Neural cell (in vitro differentiated cells): Measurements from ENCODE around the gene ADAMTS16.

ENCODE experiments used
- EP300 ChIP-seq: fragments of 450-650 bp; conservative IDR thresholded peaks from 2 replicates; pipeline ENCODE4 v1.6.1; 2014; ENCODE audit warnings: antibody characterized with exemption, mild to moderate bottlenecking, moderate library complexity; ENCODE audit not compliant: poor library complexity, severe bottlenecking
- EZH2 ChIP-seq: fragments of 200-600, 300-800 bp; shearing (Covaris generic), sonication (generic); IDR thresholded peaks from 2 replicates; pipeline ENCODE4 v1.6.1; 2014; ENCODE audit warnings: antibody characterized with exemption, low read length, borderline replicate concordance, mild to moderate bottlenecking; ENCODE audit not compliant: insufficient read depth, poor library complexity, severe bottlenecking
- RAD21 ChIP-seq: fragments of 450-650 bp; conservative IDR thresholded peaks from 2 replicates; pipeline ENCODE4 v1.6.1; 2014; ENCODE audit warnings: antibody characterized with exemption, mild to moderate bottlenecking, moderate library complexity
- REST ChIP-seq: IDR thresholded peaks from 2 replicates; pipeline ENCODE4 v1.6.1; 2012; ENCODE audit warnings: borderline replicate concordance
- SMC3 ChIP-seq: fragments of 450-650 bp; conservative IDR thresholded peaks from 2 replicates; pipeline ENCODE4 v1.6.1; 2014; ENCODE audit warnings: antibody characterized with exemption, mild to moderate bottlenecking, moderate library complexity; ENCODE audit not compliant: poor library complexity
- TAF1 ChIP-seq: IDR thresholded peaks from 2 replicates; pipeline ENCODE4 v1.6.1; 2012; ENCODE audit warnings: low read depth
- TF ChIP-seq, protein P1 (sequence below): fragments of 450-650 bp; IDR thresholded peaks from 2 replicates; pipeline ENCODE4 v1.5.1; 2014; ENCODE audit warnings: antibody characterized with exemption, mild to moderate bottlenecking, moderate library complexity; ENCODE audit not compliant: poor library complexity, severe bottlenecking

DNA sequence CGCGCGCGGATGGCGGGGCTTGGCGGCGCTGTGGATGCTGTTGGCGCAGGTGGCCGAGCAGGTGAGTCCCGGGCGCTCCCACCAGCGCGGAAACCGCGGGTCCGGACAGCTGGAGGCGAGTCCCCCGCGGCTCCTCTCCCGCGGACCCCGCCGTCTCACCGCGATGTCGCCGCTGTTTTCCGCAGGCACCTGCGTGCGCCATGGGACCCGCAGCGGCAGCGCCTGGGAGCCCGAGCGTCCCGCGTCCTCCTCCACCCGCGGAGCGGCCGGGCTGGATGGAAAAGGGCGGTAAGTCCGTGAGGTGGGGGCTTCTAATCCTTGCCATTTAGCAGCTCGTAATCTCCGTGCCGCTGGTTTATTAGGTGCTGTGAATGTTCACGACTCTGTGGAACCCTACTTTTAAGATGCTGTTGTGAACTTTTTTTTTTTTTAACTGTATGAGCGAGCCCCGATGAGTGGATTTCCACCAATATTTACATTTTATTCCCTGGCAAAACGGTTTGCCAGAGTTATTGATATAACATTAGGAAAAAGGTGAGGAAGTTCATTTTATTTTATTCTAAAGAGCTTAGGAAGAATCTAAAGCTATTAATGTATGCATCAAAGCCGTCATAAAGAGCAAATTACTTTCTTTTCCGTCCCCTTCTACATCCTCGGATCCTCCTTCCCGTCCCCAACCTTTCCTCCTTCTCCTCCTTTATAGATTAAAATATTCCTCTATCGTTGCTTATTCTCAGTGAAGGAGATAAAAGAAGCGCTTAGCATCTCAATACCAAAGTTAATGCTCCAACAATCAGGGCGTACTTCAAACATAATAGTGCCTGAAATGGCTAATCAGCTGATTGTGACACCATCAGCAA, 579 bp downstream of the ADAMTS16 start:
- TF ChIP-seq, protein P1, sequence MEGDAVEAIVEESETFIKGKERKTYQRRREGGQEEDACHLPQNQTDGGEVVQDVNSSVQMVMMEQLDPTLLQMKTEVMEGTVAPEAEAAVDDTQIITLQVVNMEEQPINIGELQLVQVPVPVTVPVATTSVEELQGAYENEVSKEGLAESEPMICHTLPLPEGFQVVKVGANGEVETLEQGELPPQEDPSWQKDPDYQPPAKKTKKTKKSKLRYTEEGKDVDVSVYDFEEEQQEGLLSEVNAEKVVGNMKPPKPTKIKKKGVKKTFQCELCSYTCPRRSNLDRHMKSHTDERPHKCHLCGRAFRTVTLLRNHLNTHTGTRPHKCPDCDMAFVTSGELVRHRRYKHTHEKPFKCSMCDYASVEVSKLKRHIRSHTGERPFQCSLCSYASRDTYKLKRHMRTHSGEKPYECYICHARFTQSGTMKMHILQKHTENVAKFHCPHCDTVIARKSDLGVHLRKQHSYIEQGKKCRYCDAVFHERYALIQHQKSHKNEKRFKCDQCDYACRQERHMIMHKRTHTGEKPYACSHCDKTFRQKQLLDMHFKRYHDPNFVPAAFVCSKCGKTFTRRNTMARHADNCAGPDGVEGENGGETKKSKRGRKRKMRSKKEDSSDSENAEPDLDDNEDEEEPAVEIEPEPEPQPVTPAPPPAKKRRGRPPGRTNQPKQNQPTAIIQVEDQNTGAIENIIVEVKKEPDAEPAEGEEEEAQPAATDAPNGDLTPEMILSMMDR, result peak; percentile 50
- no peak for TF ChIP-seq EZH2
- TF ChIP-seq RAD21, result peak; percentile 32
- peak; percentile 34 for TF ChIP-seq SMC3
- TF ChIP-seq EP300, result no peak
- TF ChIP-seq TAF1, result no peak
- TF ChIP-seq REST, result no peak
